NCI-H526 treated with DMSO at 0.1 percent for 48 hours (cell line): ENCODE results near the gene TAF11L3.
"Not testable (repeated sequence)": the region's sequence is repeated elsewhere in the genome, so short reads cannot be mapped to it uniquely, and the experiment has no call there.

Source experiments
- DNase-seq: peaks from one replicate; lab custom pipeline; 2025; lab: John Stamatoyannopoulos, UW

Gene TAF11L3

GRCh38 chr5:17518067-17518466, at the start of gene TAF11L3:
TSS of gene TAF11L3 (plus strand) at chr5:17518367.
- DNase-seq, result not testable (repeated sequence)

- no peak for DNase-seq
These were observed 48.1 kb upstream of the TAF11L3 start for GRCh38 chr5:17470064-17470463.

GRCh38 chr5:17475064-17475463, 43.1 kb upstream of the TAF11L3 start:
- DNase-seq, result not testable (repeated sequence)

GRCh38 chr5:17477043-17477442, 41.1 kb upstream of the TAF11L3 start:
- no peak for DNase-seq

- no peak for DNase-seq
These were observed 40.4 kb upstream of the TAF11L3 start for GRCh38 chr5:17477573-17478265.

GRCh38 chr5:17481378-17481777, 36.8 kb upstream of the TAF11L3 start:
- DNase-seq, result no peak

- DNase-seq, result no peak
These were observed 35.4 kb upstream of the TAF11L3 start for GRCh38 chr5:17482790-17483189.

- DNase-seq, result not testable (repeated sequence)
These were observed 31.5 kb upstream of the TAF11L3 start for GRCh38 chr5:17486464-17487173.

- no peak for DNase-seq
These were observed 31.0 kb upstream of the TAF11L3 start for GRCh38 chr5:17487174-17487512.

GRCh38 chr5:17491257-17491656, 26.9 kb upstream of the TAF11L3 start:
- DNase-seq, result not testable (repeated sequence)

- DNase-seq, result no peak
These were observed 25.4 kb upstream of the TAF11L3 start for GRCh38 chr5:17492770-17493169.

GRCh38 chr5:17497446-17497845, 20.7 kb upstream of the TAF11L3 start:
- no peak for DNase-seq

GRCh38 chr5:17497931-17498330, 20.2 kb upstream of the TAF11L3 start, which contains the start of gene TAF11L2:
TSS of gene TAF11L2 (plus strand) at chr5:17498231.
- DNase-seq, result not testable (repeated sequence)

- DNase-seq, result no peak
These were observed 6.3 kb upstream of the TAF11L3 start for GRCh38 chr5:17511775-17512325.

GRCh38 chr5:17517526-17517925, 641 bp upstream of the TAF11L3 start:
- not testable (repeated sequence) for DNase-seq

GRCh38 chr5:17519508-17519907, 1.3 kb downstream of the TAF11L3 start:
- DNase-seq, result not testable (repeated sequence)

- DNase-seq, result not testable (repeated sequence)
These were observed 3.3 kb downstream of the TAF11L3 start, which contains the start of gene TAF11L4 for GRCh38 chr5:17521501-17521900. TSS of gene TAF11L4 (plus strand) at chr5:17521801.

GRCh38 chr5:17524935-17525334, 6.8 kb downstream of the TAF11L3 start, which contains the start of gene TAF11L5:
TSS of gene TAF11L5 (plus strand) at chr5:17525235.
- not testable (repeated sequence) for DNase-seq

- DNase-seq, result not testable (repeated sequence)
These were observed 8.3 kb downstream of the TAF11L3 start for GRCh38 chr5:17526504-17526903.

GRCh38 chr5:17528369-17528768, 10.2 kb downstream of the TAF11L3 start, which contains the start of gene TAF11L6:
TSS of gene TAF11L6 (plus strand) at chr5:17528669.
- DNase-seq, result not testable (repeated sequence)
